Skeletal muscle tissue (tissue), 4 donors: Measurements from ENCODE around the gene TUSC2. TPM values are rescaled to one million over a fixed set of nuclear protein-coding genes. Genes with fewer than 3 reads are reported as not detected.
A peak's percentile ranks its signal among the peaks of the same experiment; 100 is the strongest.
"Not testable (repeated sequence)": the region's sequence is repeated elsewhere in the genome, so short reads cannot be mapped to it uniquely, and the experiment has no call there.

ENCODE experiments used
- H3K27ac ChIP-seq: one replicate; pipeline ENCODE4 v1.7.0; 2013; ENCODE audit warnings: mild to moderate bottlenecking, low read depth, low read length, inconsistent platforms
- H3K27me3 ChIP-seq, 3 donors: one replicate each; pipeline ENCODE4 v1.7.0; 2013; ENCODE audit warnings: low read length in 3 of 3; ENCODE audit not compliant: control insufficient read depth in 3 of 3, insufficient read depth in 3 of 3
- H3K36me3 ChIP-seq, 3 donors: one replicate each; pipeline ENCODE4 v1.7.0; 2013; ENCODE audit warnings: low read length in 3 of 3; ENCODE audit not compliant: control insufficient read depth in 3 of 3, insufficient read depth in 3 of 3
- H3K4me1 ChIP-seq, 3 donors: one replicate each; pipeline ENCODE4 v1.7.0; 2013; ENCODE audit warnings: low read length in 3 of 3, mild to moderate bottlenecking in 3 of 3; ENCODE audit not compliant: control insufficient read depth in 3 of 3, insufficient read depth in 3 of 3
- H3K4me3 ChIP-seq, 3 donors: one replicate each; pipeline ENCODE4 v1.7.0; 2013; ENCODE audit warnings: low read length in 3 of 3
- H3K9ac ChIP-seq, 3 donors: one replicate each; pipeline ENCODE4 v1.7.0; 2013; ENCODE audit warnings: low read length in 3 of 3, mild to moderate bottlenecking in 3 of 3, moderate library complexity in 2 of 3, low read depth in 1 of 3
- H3K9me3 ChIP-seq, 3 donors: one replicate each; pipeline ENCODE4 v1.7.0; 2013; ENCODE audit warnings: low read length in 3 of 3; ENCODE audit not compliant: control insufficient read depth in 3 of 3
- total RNA-seq: library from RNA; depleted of rRNA; stranded (reverse); fragments of >200 nt; gene quantifications from one replicate; pipeline ENCODE4 v1.2.3, GENCODE V29; 2014
- donor health status: Osteomylitis.

The TUSC2 gene
- total RNA-seq, 1 donor from 2014 or later: 7.8 TPM

DNA sequence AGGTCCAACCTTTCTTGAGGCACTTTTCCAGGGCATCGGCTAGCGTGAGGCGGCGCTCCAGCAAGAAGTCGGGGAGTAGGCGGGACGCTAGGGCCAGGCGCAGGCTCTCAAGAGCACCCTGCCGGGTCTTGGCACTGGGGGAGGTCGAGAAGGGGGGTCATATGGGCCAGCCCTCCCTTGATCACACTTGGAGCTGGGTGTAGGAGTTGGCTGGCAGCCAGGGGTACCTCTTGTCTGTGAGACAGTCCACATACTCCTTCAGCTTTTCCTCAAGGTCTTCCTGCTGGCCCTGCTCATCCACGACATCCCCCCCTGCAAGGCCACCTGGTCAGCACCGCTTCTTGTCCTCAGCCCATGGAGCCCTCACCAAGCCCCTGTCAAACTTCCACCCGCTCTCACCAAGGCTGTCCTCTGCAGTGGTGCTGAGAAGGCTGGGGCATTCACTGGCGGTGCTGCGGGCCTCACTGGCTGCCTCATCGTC is 37.8 kb downstream of the TUSC2 start:
- H3K9me3 ChIP-seq: no peaks in the 10 kb centered on the region
- H3K4me1 ChIP-seq: peaks cover 26 to 38% (median 32%) of the 10 kb centered on the region in 3 donors
- H3K9ac ChIP-seq: peak overlapping the region in 1 of 3 donors; percentile 25
- H3K36me3 ChIP-seq: peaks cover 38 to 46% (median 40%) of the 10 kb centered on the region in 3 donors
- no peaks in the 10 kb centered on the region for H3K27me3 ChIP-seq
- H3K4me3 ChIP-seq: no peak overlapping the region
- no peak overlapping the region for H3K27ac ChIP-seq

DNA sequence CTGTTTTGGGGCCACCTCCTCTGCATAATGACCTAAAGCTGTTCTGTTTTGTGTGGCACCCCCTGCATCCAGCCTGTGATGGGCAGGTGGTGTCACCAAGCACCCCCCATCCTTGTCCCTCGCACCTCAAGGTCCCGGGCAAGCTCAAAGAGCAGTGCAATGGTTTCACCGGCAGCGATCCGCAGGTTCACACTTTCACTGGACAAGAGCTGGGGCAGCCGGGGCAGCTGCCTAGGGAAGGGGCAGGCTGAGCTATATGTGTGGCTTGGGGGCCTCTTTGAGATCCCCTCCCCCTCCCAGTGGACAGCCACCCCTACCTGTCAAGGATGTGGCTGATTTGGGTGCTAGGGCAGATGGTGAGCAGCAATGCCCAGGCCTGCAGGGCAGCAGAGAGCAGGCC is 38.9 kb downstream of the TUSC2 start:
- H3K4me1 ChIP-seq: peaks cover 26 to 38% (median 32%) of the 10 kb centered on the region in 3 donors
- H3K9ac ChIP-seq: no peak overlapping the region
- H3K4me3 ChIP-seq: no peak overlapping the region
- no peak overlapping the region for H3K27ac ChIP-seq
- no peaks in the 10 kb centered on the region for H3K9me3 ChIP-seq
- no peaks in the 10 kb centered on the region for H3K27me3 ChIP-seq
- peaks cover 38 to 46% (median 40%) of the 10 kb centered on the region in 3 donors for H3K36me3 ChIP-seq

DNA sequence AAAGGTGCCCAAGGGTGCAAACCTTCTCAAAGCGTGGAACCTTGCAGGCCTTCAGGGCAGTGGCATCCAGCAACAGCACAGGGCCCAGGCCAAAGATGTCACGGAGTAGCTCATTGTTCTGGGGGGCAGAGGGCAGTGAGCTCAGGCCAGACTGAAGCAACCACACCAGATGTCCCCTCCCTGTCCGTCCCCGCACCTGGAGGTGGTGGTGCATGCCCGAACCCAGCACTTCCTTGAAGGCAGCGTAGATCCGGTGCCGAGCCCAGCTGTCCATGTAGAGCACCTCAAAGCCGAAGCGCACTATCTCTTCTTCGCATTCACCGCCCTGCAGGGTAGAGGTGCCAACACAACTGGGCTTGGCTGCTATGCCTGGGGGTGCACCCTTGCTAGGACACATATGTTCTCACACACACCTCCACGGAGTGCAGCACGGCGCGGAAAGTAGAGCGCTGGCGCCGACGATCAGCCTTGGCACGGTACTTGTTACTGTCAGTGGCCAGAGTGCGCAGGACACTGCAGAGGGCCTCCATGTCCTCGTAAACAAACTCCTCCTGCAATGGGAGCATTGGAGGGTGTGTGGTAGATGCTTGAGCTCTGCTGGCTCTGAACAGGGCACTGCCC is 39.5 kb downstream of the TUSC2 start:
- Histone ChIP-seq H3K27ac (no peak overlapping the region), H3K4me1 (peaks cover 23 to 36% (median 28%) of the 10 kb centered on the region in 3 donors), H3K9me3 (no peaks in the 10 kb centered on the region), H3K36me3 (peaks cover 38 to 46% (median 40%) of the 10 kb centered on the region in 3 donors), H3K27me3 (no peaks in the 10 kb centered on the region), H3K9ac (peak overlapping the region in 1 of 3 donors; percentile 25), H3K4me3 (no peak overlapping the region)

DNA sequence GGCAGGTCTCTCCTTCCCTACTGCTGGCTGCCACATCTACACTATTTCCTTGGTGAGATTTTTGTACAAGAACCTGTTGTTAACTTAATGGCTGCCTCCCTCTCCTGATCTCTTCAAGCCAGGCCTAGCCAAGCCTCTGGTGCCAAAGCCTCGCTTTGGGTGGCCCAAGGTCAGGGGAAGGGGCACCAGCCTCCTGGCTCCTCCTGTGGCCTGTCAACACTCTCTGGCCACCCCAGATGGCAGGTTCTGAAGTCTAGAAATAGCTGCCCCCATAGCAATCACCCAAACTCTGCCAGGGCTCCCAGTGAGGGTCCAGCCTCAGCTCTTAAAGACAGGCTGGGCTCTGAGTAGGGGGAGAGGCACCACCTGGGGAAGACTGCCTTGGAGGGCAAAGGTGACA is 40.8 kb downstream of the TUSC2 start:
- Histone ChIP-seq H3K4me3 (no peak overlapping the region), H3K27me3 (no peaks in the 10 kb centered on the region), H3K9ac (peak overlapping the region in 1 of 3 donors; percentile 33), H3K36me3 (peaks cover 38 to 46% (median 40%) of the 10 kb centered on the region in 3 donors), H3K27ac (no peak overlapping the region), H3K9me3 (no peaks in the 10 kb centered on the region), H3K4me1 (peaks cover 13 to 26% (median 18%) of the 10 kb centered on the region in 3 donors)

DNA sequence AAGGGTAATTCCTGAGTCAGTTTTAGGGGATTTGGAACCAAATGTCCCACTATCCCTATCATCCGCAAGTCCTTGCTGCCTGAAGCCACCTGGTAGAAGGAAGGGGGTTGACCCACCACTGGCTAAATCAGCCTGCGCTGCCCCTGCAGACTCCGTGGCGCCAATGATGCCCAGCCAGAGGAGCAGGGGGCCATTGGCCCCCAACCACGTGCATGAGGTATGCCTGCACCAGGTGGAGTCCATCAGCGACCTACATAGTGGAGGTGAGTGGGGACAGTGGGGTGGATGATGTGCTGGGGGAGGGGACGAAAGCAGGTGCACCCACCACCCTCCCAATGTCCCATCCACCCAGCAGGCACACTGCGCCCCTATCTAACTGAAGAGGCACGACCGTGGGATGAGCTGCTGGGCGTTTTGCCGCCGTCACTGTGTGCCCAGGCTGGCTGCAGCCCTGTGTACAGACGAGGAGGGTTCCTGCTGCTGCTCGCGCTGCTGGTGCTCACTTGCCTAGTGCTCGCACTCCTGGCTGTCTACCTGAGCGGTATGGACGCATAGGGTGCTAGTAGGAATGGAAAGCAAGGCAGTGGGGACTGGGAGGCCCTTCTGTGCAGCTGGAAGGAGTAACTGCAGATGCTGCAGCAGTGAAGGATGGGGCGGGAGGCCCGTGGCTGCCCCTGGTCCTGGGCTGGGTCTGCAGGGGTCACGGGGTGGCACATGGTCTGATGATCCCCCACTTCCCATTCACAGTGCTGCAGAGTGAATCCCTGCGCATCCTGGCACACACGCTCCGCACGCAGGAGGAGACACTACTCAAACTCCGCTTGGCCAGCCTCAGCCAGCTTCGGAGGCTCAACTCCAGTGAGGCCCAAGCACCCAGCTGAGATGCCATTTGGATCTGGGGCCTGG is 41.4 kb downstream of the TUSC2 start:
- H3K27me3 ChIP-seq: no peaks in the 10 kb centered on the region
- peak overlapping the region in 1 of 3 donors; percentile 33 for H3K9ac ChIP-seq
- peaks cover 38 to 46% (median 40%) of the 10 kb centered on the region in 3 donors for H3K36me3 ChIP-seq
- H3K4me1 ChIP-seq: peaks cover 11 to 23% (median 15%) of the 10 kb centered on the region in 3 donors
- H3K4me3 ChIP-seq: no peak overlapping the region
- H3K9me3 ChIP-seq: no peaks in the 10 kb centered on the region
- H3K27ac ChIP-seq: no peak overlapping the region

DNA sequence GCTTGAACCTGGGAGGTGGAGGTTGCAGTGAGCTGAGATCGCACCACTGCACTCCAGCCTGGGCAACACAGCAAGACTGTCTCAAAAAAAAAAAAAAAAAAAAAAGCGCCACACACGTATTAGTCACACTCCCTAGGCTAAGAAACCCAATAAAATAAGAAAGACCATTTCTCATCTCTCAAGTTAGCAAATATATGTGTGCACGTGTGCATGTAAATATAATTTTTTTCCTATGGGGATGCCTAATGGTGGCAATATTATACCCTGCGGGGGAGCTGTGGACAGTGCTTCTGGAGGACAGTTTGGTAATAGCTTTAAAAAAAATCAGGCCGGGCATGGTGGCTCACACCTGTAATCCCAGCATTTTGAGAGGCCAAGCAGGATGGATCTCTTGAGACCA is 43.9 kb downstream of the TUSC2 start:
- H3K27me3 ChIP-seq, H3K27ac ChIP-seq, H3K9ac ChIP-seq, H3K4me3 ChIP-seq, H3K9me3 ChIP-seq: not testable (repeated sequence)
- Histone ChIP-seq H3K36me3 (peaks cover 25 to 31% (median 27%) of the 10 kb centered on the region in 3 donors), H3K4me1 (peaks cover 6 to 14% (median 10%) of the 10 kb centered on the region in 3 donors)

DNA sequence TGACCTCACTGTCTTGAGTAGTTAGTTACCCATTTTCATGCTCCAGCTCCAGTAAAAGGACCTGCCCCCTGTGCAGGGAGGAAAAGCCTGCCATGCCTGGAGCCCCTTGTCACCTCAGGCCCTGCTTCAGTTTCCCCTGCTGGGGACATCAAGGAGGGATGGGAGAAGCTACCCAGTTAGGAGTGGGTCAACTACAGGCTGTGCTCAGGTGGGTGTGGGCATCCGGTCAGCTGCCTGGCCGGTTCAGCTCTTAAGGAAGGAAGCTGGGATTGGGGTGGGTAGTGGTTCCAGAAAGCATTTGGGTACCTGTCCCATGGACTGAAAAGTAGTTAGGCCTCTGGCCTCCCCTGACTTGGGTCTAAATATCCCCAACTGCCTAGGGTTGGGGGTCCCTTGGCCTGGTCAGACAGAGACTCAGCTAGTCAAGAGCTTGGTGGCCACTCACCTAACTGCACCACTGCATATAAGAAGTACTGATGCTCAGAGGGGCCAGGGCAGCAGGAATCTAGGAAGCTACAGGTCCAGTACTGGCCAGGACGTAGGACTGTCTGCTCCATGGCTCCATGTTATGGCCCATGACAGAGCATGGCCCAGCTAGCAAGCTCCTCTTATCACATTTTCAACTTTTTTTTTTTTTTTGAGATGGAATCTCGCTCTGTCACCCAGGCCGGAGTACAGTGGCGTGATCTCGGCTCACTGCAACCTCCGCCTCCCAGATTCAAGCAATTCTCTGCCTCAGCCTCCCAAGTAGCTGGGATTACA is 48.6 kb downstream of the TUSC2 start:
- peak overlapping the region; percentile 76 to 94 (median 86) for H3K9ac ChIP-seq
- peak overlapping the region; percentile 61 to 90 (median 74) for H3K4me3 ChIP-seq
- no peaks in the 10 kb centered on the region for H3K36me3 ChIP-seq
- H3K27me3 ChIP-seq: peaks cover 0 to 7% (median 0%) of the 10 kb centered on the region in 3 donors
- H3K4me1 ChIP-seq: peaks cover 11 to 23% (median 20%) of the 10 kb centered on the region in 3 donors
- peak overlapping the region; percentile 93 for H3K27ac ChIP-seq
- no peaks in the 10 kb centered on the region for H3K9me3 ChIP-seq

DNA sequence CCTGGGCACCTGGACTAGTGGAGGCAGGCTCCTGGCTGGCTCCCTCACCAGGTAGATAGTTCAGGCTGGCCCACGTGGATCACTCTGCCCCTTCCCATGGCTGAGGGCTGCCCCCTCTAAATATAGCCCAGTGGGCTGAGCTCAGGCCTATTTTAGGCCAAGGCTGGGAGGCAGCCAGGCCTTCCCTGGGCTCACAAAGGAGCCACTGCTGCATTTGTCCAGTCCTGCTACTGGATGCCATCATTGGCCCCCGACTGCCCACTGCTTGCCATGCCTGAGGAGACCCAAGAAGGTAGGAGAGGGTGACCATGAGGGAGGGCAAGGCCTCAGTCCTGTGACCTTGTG is 49.2 kb downstream of the TUSC2 start, which contains the start of gene LSMEM2:
Gene LSMEM2, plus strand, starts transcription at position 208 of the 345 bp plus-strand sequence. Its CDS starts 27 bp downstream, at position 235.
- Histone ChIP-seq H3K9me3 (no peaks in the 10 kb centered on the region), H3K36me3 (no peaks in the 10 kb centered on the region), H3K4me1 (peaks cover 15 to 29% (median 23%) of the 10 kb centered on the region in 3 donors), H3K9ac (peak within 1 kb of the TSS; percentile 76 to 94 (median 86)), H3K27me3 (peaks cover 0 to 8% (median 0%) of the 10 kb centered on the region in 3 donors), H3K4me3 (peak within 1 kb of the TSS; percentile 61 to 90 (median 74)), H3K27ac (peak within 1 kb of the TSS; percentile 93)

DNA sequence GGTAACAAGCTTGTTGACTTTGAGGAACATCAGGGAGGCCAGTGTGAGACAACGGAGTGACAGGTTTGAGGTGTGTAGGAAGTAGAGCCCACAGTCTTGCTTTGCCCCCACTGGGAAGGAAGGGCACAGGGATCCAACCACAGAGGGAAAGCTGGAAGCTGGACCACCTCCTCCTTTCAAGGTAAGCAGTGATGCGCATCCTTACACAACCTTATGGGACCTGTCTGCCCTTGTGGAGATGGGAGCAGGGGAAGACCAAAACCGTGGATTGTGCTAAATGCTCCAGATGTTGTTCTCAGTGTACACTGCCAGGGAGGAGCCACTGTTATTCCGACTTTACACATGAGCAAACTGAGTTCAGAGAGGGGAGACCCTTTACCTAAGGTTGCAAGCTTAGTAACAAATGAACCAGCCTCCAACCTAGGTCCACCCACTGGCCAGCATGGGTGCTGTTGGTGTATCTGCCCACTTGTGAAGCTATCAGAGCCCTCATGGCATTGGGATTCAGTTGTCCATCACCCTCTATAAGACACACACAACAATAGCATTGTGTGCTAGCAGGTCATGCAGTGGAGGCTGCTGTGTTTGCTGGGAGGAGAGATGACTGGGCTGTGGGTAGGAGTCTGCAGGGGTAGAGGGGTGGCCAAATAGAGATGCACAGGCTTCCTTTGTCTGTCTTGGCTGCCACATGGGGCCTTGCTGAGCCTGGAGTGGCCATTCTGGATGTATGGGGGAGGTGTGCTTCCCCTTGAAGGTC is 49.7 kb downstream of the TUSC2 start:
- Histone ChIP-seq H3K27me3 (peaks cover 0 to 8% (median 0%) of the 10 kb centered on the region in 3 donors), H3K9me3 (no peaks in the 10 kb centered on the region), H3K4me3 (peak overlapping the region in 2 of 3 donors; percentile 25 to 61), H3K4me1 (peaks cover 15 to 31% (median 26%) of the 10 kb centered on the region in 3 donors), H3K9ac (peak overlapping the region; percentile 54 to 94 (median 86)), H3K27ac (peak overlapping the region; percentile 93), H3K36me3 (no peaks in the 10 kb centered on the region)
